Naive thymus-derived CD4-positive, alpha-beta T cell (primary cell): ENCODE measurements around the gene RAPGEF6. TPM values are rescaled to one million over a fixed set of nuclear protein-coding genes. Genes with fewer than 3 reads are reported as not detected.
A peak's percentile ranks its signal among the peaks of the same experiment; 100 is the strongest.
"Not testable (repeated sequence)": the region's sequence is repeated elsewhere in the genome, so short reads cannot be mapped to it uniquely, and the experiment has no call there.

Experiments
- ATAC-seq: fragments of 150-1000 bp; cut with Tn5 transposase; 2 replicates; pipeline ENCODE4 v1.10.0; 2021; ENCODE audit warnings: mild to moderate bottlenecking, moderate library complexity
- CTCF ChIA-PET: fragments of 350-600 bp; sonication (Branson Sonifier 250); formaldehyde crosslinking; loops from one replicate; lab custom pipeline; 2021; ENCODE audit warnings: antibody characterized with exemption; lab: Charles Lee
- POLR2A ChIA-PET: fragments of 350-600 bp; sonication (Branson Sonifier 250); formaldehyde crosslinking; loops from one replicate; lab custom pipeline; 2021; ENCODE audit warnings: antibody characterized with exemption, inconsistent platforms; lab: Charles Lee
- DNase-seq, 9 donors: peaks; one replicate each; pipeline versions ENCODE4 v3.0.0 to v3.0.0-alpha.2; 2020 to 2022; ENCODE audit warnings: mixed read lengths in 1 of 9
- H3K27ac ChIP-seq: one replicate; pipeline ENCODE4 v1.7.0; 2013; ENCODE audit warnings: mild to moderate bottlenecking, low read depth, low read length, moderate library complexity
- H3K27me3 ChIP-seq, 2 donors: one replicate each; pipeline ENCODE4 v1.7.0; 2013; ENCODE audit warnings: low read length in 2 of 2, mild to moderate bottlenecking in 2 of 2, moderate library complexity in 2 of 2; ENCODE audit not compliant: control insufficient read depth in 2 of 2, insufficient read depth in 2 of 2
- H3K36me3 ChIP-seq, 3 experiments: 1 replicate in 2 of 3; 2 replicates in 1 of 3; pipeline ENCODE4 v1.7.0; 2013; ENCODE audit warnings: low read length in 3 of 3, mild to moderate bottlenecking in 3 of 3, moderate library complexity in 1 of 3; ENCODE audit not compliant: insufficient read depth in 3 of 3, control insufficient read depth in 2 of 3
- H3K4me1 ChIP-seq, 2 donors: one replicate each; pipeline ENCODE4 v1.7.0; 2013; ENCODE audit warnings: low read length in 2 of 2, mild to moderate bottlenecking in 2 of 2, moderate library complexity in 1 of 2; ENCODE audit not compliant: control insufficient read depth in 2 of 2, insufficient read depth in 2 of 2
- H3K4me3 ChIP-seq: 2 replicates; pipeline ENCODE4 v1.7.0; 2013; ENCODE audit warnings: mild to moderate bottlenecking, low read length
- H3K9me3 ChIP-seq, 3 experiments: 1 replicate in 2 of 3; 2 replicates in 1 of 3; pipeline ENCODE4 v1.7.0; 2013; ENCODE audit warnings: low read length in 3 of 3; ENCODE audit not compliant: control insufficient read depth in 2 of 3
- H3K27ac Mint-ChIP-seq, 9 donors: one replicate each; pipeline ENCODE4 v1.8.0; 2020 to 2022; ENCODE audit warnings: mixed read lengths in 9 of 9, mild to moderate bottlenecking in 8 of 9, moderate library complexity in 5 of 9, inconsistent platforms in 2 of 9
- H3K27me3 Mint-ChIP-seq, 5 donors: one replicate each; pipeline ENCODE4 v1.8.0; 2021 to 2022; ENCODE audit warnings: mixed read lengths in 5 of 5, mild to moderate bottlenecking in 1 of 5
- H3K36me3 Mint-ChIP-seq, 5 donors: one replicate each; pipeline ENCODE4 v1.8.0; 2020 to 2022; ENCODE audit warnings: mixed read lengths in 5 of 5, mild to moderate bottlenecking in 3 of 5, inconsistent platforms in 1 of 5
- H3K4me1 Mint-ChIP-seq, 7 donors: one replicate each; pipeline ENCODE4 v1.8.0; 2020 to 2022; ENCODE audit warnings: mixed read lengths in 7 of 7, mild to moderate bottlenecking in 3 of 7, inconsistent platforms in 1 of 7
- H3K4me3 Mint-ChIP-seq, 10 donors: one replicate each; pipeline ENCODE4 v1.8.0; 2020 to 2022; ENCODE audit warnings: mild to moderate bottlenecking in 10 of 10, mixed read lengths in 10 of 10, moderate library complexity in 6 of 10, inconsistent platforms in 2 of 10
- H3K9me3 Mint-ChIP-seq, 11 donors: one replicate each; pipeline ENCODE4 v1.8.0; 2020 to 2022; ENCODE audit warnings: mixed read lengths in 11 of 11, mild to moderate bottlenecking in 4 of 11, inconsistent platforms in 1 of 11, moderate library complexity in 1 of 11
- intact Hi-C, 2 donors: fragments of 100-400 bp; cut with micrococcal nuclease; formaldehyde crosslinking; loops; one replicate each; pipeline ENCODE4 v1.15.1; 2023
- polyA plus RNA-seq, 2 donors: library from polyadenylated mRNA; unstranded; fragments of 300-500 nt; fragmentation: Illumina TruSeq; gene quantifications; one replicate each; pipeline ENCODE4 v1.2.3, GENCODE V29; 2021
- total RNA-seq, 6 experiments: library from RNA in 5 of 6; stranded (reverse) in 5 of 6; gene quantifications; 1 replicate in 5 of 6; 2 replicates in 1 of 6; pipeline ENCODE4 v1.2.3 and lab custom pipeline; 2021 to 2026

The RAPGEF6 gene
- total and polyA plus RNA-seq, 7 experiments from 2014 or later, result 36.7 to 186 (median 90.8) TPM

GRCh38 chr5:131382407-131383395 lies 252.3 kb downstream of the RAPGEF6 start:
- H3K36me3 Mint-ChIP-seq, result peaks cover 3 to 33% (median 20%) of the 10 kb centered on the region in 5 donors
- peak overlapping the region; percentile 94 to 99 (median 98) for H3K27ac Mint-ChIP-seq
- H3K9me3 Mint-ChIP-seq, result peaks cover 0 to 5% (median 0%) of the 10 kb centered on the region in 11 donors
- Histone ChIP-seq H3K36me3 (peaks cover 10 to 25% (median 17%) of the 10 kb centered on the region in 3 experiments), H3K4me3 (no peak overlapping the region), H3K27me3 (no peaks in the 10 kb centered on the region), H3K27ac (peak overlapping the region; percentile 97), H3K9me3 (no peaks in the 10 kb centered on the region), H3K4me1 (peaks cover 74 to 76% of the 10 kb centered on the region in 2 donors)
- intact Hi-C loops, result loop anchor here (1.0 to 5.0 kb wide), 18 partner anchors 12 to 511 kb away; partner anchors contain the start of genes LYRM7 (in 2 of the 2), CDC42SE2 (in 1 of the 2) and HINT1 (in 1 of the 2)
- H3K4me1 Mint-ChIP-seq, result peaks cover 41 to 100% (median 92%) of the 10 kb centered on the region in 7 donors
- no peaks in the 10 kb centered on the region for H3K27me3 Mint-ChIP-seq
- ChIA-PET CTCF (interaction anchor here (0.5 to 3.7 kb wide), 34 partner anchors 9 to 220 kb away, joined by 3 to 35 read pairs (median 5); partner anchors contain the start of genes CDC42SE2, HINT1 and LYRM7), POLR2A (interaction anchor here (0.6 to 5.2 kb wide), 41 partner anchors 8 to 314 kb away, joined by 3 to 70 read pairs (median 4); partner anchors contain the start of gene CDC42SE2)
- peak overlapping the region; percentile 40 to 86 (median 72) for H3K4me3 Mint-ChIP-seq
- peak; percentile 81 for ATAC-seq
- peak in 8 of 9 donors; percentile 43 to 88 (median 82) for DNase-seq

- Mint-ChIP-seq H3K9me3 (peaks cover 0 to 5% (median 0%) of the 10 kb centered on the region in 11 donors), H3K4me1 (peaks cover 42 to 100% (median 94%) of the 10 kb centered on the region in 7 donors), H3K36me3 (peaks cover 3 to 33% (median 17%) of the 10 kb centered on the region in 5 donors), H3K27me3 (no peaks in the 10 kb centered on the region), H3K27ac (peak overlapping the region; percentile 94 to 99 (median 98)), H3K4me3 (peak overlapping the region; percentile 9 to 81 (median 66))
- Histone ChIP-seq H3K4me1 (peaks cover 80 to 82% of the 10 kb centered on the region in 2 donors), H3K27ac (peak overlapping the region; percentile 97), H3K4me3 (no peak overlapping the region), H3K9me3 (no peaks in the 10 kb centered on the region), H3K27me3 (no peaks in the 10 kb centered on the region), H3K36me3 (peaks cover 10 to 16% (median 15%) of the 10 kb centered on the region in 3 experiments)
- no peak for DNase-seq
- intact Hi-C loops, result loop anchor here (1.0 to 5.0 kb wide), 17 partner anchors 13 to 510 kb away; partner anchors contain the start of genes LYRM7 (in 2 of the 2), CDC42SE2 (in 1 of the 2) and HINT1 (in 1 of the 2)
- ChIA-PET POLR2A (interaction anchor here (0.6 to 5.2 kb wide), 35 partner anchors 9 to 313 kb away, joined by 3 to 70 read pairs (median 4); partner anchors contain the start of gene CDC42SE2), CTCF (interaction anchor here (0.5 to 3.7 kb wide), 34 partner anchors 8 to 219 kb away, joined by 3 to 35 read pairs (median 5); partner anchors contain the start of genes CDC42SE2, HINT1 and LYRM7)
- ATAC-seq, result no peak
Measured at GRCh38 chr5:131381777-131382176, 253.3 kb downstream of the RAPGEF6 start.

- H3K27me3 ChIP-seq, result no peaks in the 10 kb centered on the region
- DNase-seq (no peak), ATAC-seq (no peak)
- peak overlapping the region; percentile 97 for H3K27ac ChIP-seq
- H3K4me1 ChIP-seq, result peaks cover 82 to 87% of the 10 kb centered on the region in 2 donors
- Mint-ChIP-seq H3K9me3 (peaks cover 0 to 5% (median 0%) of the 10 kb centered on the region in 11 donors), H3K4me3 (peak overlapping the region; percentile 64 to 81 (median 72)), H3K36me3 (peaks cover 3 to 39% (median 19%) of the 10 kb centered on the region in 5 donors), H3K4me1 (peaks cover 45 to 100% (median 93%) of the 10 kb centered on the region in 7 donors), H3K27ac (peak overlapping the region; percentile 94 to 99 (median 98)), H3K27me3 (no peaks in the 10 kb centered on the region)
- ChIA-PET POLR2A (interaction anchor here (0.9 to 5.2 kb wide), 18 partner anchors 10 to 312 kb away, joined by 3 to 70 read pairs (median 5); partner anchors contain the start of gene CDC42SE2), CTCF (interaction anchor here (0.9 to 3.7 kb wide), 14 partner anchors 14 to 627 kb away, joined by 3 to 17 read pairs (median 6); partner anchors contain the start of gene HINT1)
- intact Hi-C loops, result loop anchor here in 1 of 2 donors (5.0 kb wide), 1 partner anchor 36 kb away; no protein-coding TSS in a partner anchor
- peaks cover 7 to 9% (median 8%) of the 10 kb centered on the region in 3 experiments for H3K36me3 ChIP-seq
- H3K9me3 ChIP-seq, result no peaks in the 10 kb centered on the region
- peak overlapping the region; percentile 12 for H3K4me3 ChIP-seq
Measured at GRCh38 chr5:131381021-131381420, 254.0 kb downstream of the RAPGEF6 start.

GRCh38 chr5:131380238-131380637 lies 254.8 kb downstream of the RAPGEF6 start:
- H3K4me3 Mint-ChIP-seq, result peak overlapping the region; percentile 59 to 85 (median 74)

GRCh38 chr5:131379723-131380122 lies 255.3 kb downstream of the RAPGEF6 start:
- peaks cover 85 to 91% of the 10 kb centered on the region in 2 donors for H3K4me1 ChIP-seq
- Mint-ChIP-seq H3K9me3 (peaks cover 0 to 5% (median 0%) of the 10 kb centered on the region in 11 donors), H3K4me1 (peaks cover 50 to 100% (median 95%) of the 10 kb centered on the region in 7 donors), H3K36me3 (peaks cover 3 to 40% (median 14%) of the 10 kb centered on the region in 5 donors), H3K27ac (peak overlapping the region; percentile 94 to 99 (median 98)), H3K4me3 (peak overlapping the region; percentile 63 to 85 (median 80)), H3K27me3 (no peaks in the 10 kb centered on the region)
- H3K36me3 ChIP-seq, result no peaks in the 10 kb centered on the region
- DNase-seq (peak; percentile 43 to 91 (median 86)), ATAC-seq (peak; percentile 82)
- CTCF ChIA-PET, result interaction anchor here (0.5 to 2.5 kb wide), 3 partner anchors 19 to 171 kb away, joined by 3 to 8 read pairs (median 3); no protein-coding TSS in a partner anchor
- intact Hi-C loops, result loop anchor here (1.0 to 10.0 kb wide), 9 partner anchors 8 to 1115 kb away; partner anchors contain the start of genes IRF1 (in 1 of the 2) and RAPGEF6 (in 1 of the 2)
- POLR2A ChIA-PET, result interaction anchor here (0.6 to 3.5 kb wide), 12 partner anchors 13 to 211 kb away, joined by 3 to 48 read pairs (median 5); partner anchors contain the start of gene CDC42SE2
- H3K27ac ChIP-seq, result peak overlapping the region; percentile 97
- H3K4me3 ChIP-seq, result no peak overlapping the region
- H3K9me3 ChIP-seq, result no peaks in the 10 kb centered on the region
- no peaks in the 10 kb centered on the region for H3K27me3 ChIP-seq

More at GRCh38 chr5:131380238-131380637, 254.8 kb downstream of the RAPGEF6 start:
- H3K9me3 ChIP-seq, H3K36me3 ChIP-seq, CTCF ChIA-PET, ATAC-seq, H3K27me3 ChIP-seq, H3K9me3 Mint-ChIP-seq, DNase-seq, H3K27me3 Mint-ChIP-seq: not testable (repeated sequence)
- Histone ChIP-seq H3K4me3 (peak overlapping the region; percentile 12), H3K27ac (peak overlapping the region; percentile 97), H3K4me1 (peaks cover 85 to 87% of the 10 kb centered on the region in 2 donors)
- Mint-ChIP-seq H3K4me1 (peaks cover 50 to 100% (median 93%) of the 10 kb centered on the region in 7 donors), H3K36me3 (peaks cover 3 to 41% (median 16%) of the 10 kb centered on the region in 5 donors), H3K27ac (peak overlapping the region; percentile 94 to 99 (median 98))
- POLR2A ChIA-PET, result interaction anchor here (0.6 to 3.5 kb wide), 11 partner anchors 12 to 217 kb away, joined by 3 to 48 read pairs (median 5); partner anchors contain the start of gene CDC42SE2
- intact Hi-C loops, result loop anchor here in 1 of 2 donors (5.0 kb wide), 1 partner anchor 37 kb away; no protein-coding TSS in a partner anchor
